ENCODE data around the gene SLC35G3. TPM values are rescaled to one million over a fixed set of nuclear protein-coding genes. Genes with fewer than 3 reads are reported as not detected.

The SLC35G3 gene
- polyA plus RNA-seq, 1 donor from 2014 or later, result not detected

GRCh38 chr17:35214631-35215273 lies 20.6 kb upstream of the SLC35G3 start:
- Histone ChIP-seq H3K9me3 (ENCODE audit: low read length) (no peaks in the 10 kb centered on the region), H3K79me2 (replicated peaks; ENCODE audit: insufficient read depth, low read length) (no peaks in the 10 kb centered on the region), H3K27ac (ENCODE audit: low read length) (no peak overlapping the region), H3K9ac (ENCODE audit: low read length) (no peak overlapping the region), H3F3A (ENCODE audit: insufficient read depth, low read length, poor library complexity, severe bottlenecking) (no peaks in the 10 kb centered on the region), H3K36me3 (ENCODE audit: insufficient read depth, low read length) (no peaks in the 10 kb centered on the region), H3K27me3 (ENCODE audit: insufficient read depth, low read depth, low read length) (no peaks in the 10 kb centered on the region), H3K9me2 (ENCODE audit: insufficient read depth, low read length) (no peaks in the 10 kb centered on the region), H3K4me3 (ENCODE audit: low read length) (no peak overlapping the region), H2AFZ (ENCODE audit: low read depth, low read length) (no peak overlapping the region), H3K4me2 (ENCODE audit: low read length) (no peak overlapping the region), H4K20me1 (ENCODE audit: insufficient read depth) (no peaks in the 10 kb centered on the region)
- TF ChIP-seq RAD21 (conservative IDR thresholded peaks at IDR 0.05), result no peak
- TF ChIP-seq, protein P1, sequence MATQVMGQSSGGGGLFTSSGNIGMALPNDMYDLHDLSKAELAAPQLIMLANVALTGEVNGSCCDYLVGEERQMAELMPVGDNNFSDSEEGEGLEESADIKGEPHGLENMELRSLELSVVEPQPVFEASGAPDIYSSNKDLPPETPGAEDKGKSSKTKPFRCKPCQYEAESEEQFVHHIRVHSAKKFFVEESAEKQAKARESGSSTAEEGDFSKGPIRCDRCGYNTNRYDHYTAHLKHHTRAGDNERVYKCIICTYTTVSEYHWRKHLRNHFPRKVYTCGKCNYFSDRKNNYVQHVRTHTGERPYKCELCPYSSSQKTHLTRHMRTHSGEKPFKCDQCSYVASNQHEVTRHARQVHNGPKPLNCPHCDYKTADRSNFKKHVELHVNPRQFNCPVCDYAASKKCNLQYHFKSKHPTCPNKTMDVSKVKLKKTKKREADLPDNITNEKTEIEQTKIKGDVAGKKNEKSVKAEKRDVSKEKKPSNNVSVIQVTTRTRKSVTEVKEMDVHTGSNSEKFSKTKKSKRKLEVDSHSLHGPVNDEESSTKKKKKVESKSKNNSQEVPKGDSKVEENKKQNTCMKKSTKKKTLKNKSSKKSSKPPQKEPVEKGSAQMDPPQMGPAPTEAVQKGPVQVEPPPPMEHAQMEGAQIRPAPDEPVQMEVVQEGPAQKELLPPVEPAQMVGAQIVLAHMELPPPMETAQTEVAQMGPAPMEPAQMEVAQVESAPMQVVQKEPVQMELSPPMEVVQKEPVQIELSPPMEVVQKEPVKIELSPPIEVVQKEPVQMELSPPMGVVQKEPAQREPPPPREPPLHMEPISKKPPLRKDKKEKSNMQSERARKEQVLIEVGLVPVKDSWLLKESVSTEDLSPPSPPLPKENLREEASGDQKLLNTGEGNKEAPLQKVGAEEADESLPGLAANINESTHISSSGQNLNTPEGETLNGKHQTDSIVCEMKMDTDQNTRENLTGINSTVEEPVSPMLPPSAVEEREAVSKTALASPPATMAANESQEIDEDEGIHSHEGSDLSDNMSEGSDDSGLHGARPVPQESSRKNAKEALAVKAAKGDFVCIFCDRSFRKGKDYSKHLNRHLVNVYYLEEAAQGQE (IDR thresholded peaks at IDR 0.05; ENCODE audit: borderline replicate concordance), result no peak
- TF ChIP-seq CTCF (IDR thresholded peaks at IDR 0.05; ENCODE audit: poor library complexity, severe bottlenecking), result no peak
- no peak for TF ChIP-seq POLR2AphosphoS5 (IDR thresholded peaks at IDR 0.05)
- TF ChIP-seq SMC3 (conservative IDR thresholded peaks at IDR 0.05; ENCODE audit: poor library complexity), result no peak
- no peak for TF ChIP-seq EZH2 (IDR thresholded peaks at IDR 0.05; ENCODE audit: borderline replicate concordance, insufficient read depth, low read length, poor library complexity, severe bottlenecking)
- TF ChIP-seq MXI1 (conservative IDR thresholded peaks at IDR 0.05; ENCODE audit: poor library complexity, severe bottlenecking), result no peak
- no peak for TF ChIP-seq EP300 (conservative IDR thresholded peaks at IDR 0.05; ENCODE audit: poor library complexity, severe bottlenecking)
- TF ChIP-seq TAF1 (IDR thresholded peaks at IDR 0.05; ENCODE audit: low read depth), result no peak

DNA sequence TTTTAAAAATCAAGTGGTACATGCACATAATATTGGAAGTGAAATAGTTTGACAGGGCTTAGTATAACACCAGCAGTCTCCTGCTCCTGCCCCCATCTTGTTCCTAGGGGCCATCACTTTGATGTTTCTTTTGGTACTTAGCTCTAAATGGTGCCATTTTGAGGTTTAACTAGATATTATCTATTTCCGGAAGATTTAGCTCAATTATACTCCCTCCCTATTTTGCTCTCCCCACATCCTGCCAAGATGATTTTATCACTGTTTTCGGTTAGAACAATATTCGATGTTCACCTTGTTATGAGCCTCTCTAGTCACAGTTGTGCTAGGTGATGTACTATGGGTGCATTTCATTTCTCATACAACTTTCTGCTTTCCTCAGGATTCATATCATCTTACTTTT lies 20.0 kb upstream of the SLC35G3 start:
- Histone ChIP-seq H4K20me1 (ENCODE audit: insufficient read depth) (no peaks in the 10 kb centered on the region), H3F3A (ENCODE audit: insufficient read depth, low read length, poor library complexity, severe bottlenecking) (no peaks in the 10 kb centered on the region), H3K9me2 (ENCODE audit: insufficient read depth, low read length) (no peaks in the 10 kb centered on the region), H3K9me3 (ENCODE audit: low read length) (no peaks in the 10 kb centered on the region), H3K4me3 (ENCODE audit: low read length) (no peak overlapping the region), H3K9ac (ENCODE audit: low read length) (no peak overlapping the region), H2AFZ (ENCODE audit: low read depth, low read length) (no peak overlapping the region), H3K4me2 (ENCODE audit: low read length) (no peak overlapping the region), H3K79me2 (replicated peaks; ENCODE audit: insufficient read depth, low read length) (no peaks in the 10 kb centered on the region), H3K36me3 (ENCODE audit: insufficient read depth, low read length) (no peaks in the 10 kb centered on the region), H3K27me3 (ENCODE audit: insufficient read depth, low read depth, low read length) (no peaks in the 10 kb centered on the region), H3K27ac (ENCODE audit: low read length) (no peak overlapping the region)
- TF ChIP-seq TAF1 (IDR thresholded peaks at IDR 0.05; ENCODE audit: low read depth) (no peak), MXI1 (conservative IDR thresholded peaks at IDR 0.05; ENCODE audit: poor library complexity, severe bottlenecking) (no peak)
- TF ChIP-seq, protein P1 (IDR thresholded peaks at IDR 0.05; ENCODE audit: borderline replicate concordance), result no peak

Data from neural cell (in vitro differentiated cells).